Stimulated activated CD8-positive, alpha-beta memory T cell treated with anti-CD3 and anti-CD28 coated beads, Interleukin-4, amount 100 ng/mL, for 1 hour (primary cell): Measurements from ENCODE around the gene DPRX.

Source experiments
- DNase-seq, 2 donors: peaks; one replicate each; pipeline ENCODE4 v3.0.0-alpha.2; 2020; ENCODE audit warnings: low read depth in 2 of 2, low spot score in 1 of 2

Gene DPRX

GRCh38 chr19:53631949-53632407, at the start of gene DPRX:
DPRX (plus strand) TSS chr19:53631999; CDS start chr19:53632107, 108 bp downstream.
- DNase-seq = no peak

DNA sequence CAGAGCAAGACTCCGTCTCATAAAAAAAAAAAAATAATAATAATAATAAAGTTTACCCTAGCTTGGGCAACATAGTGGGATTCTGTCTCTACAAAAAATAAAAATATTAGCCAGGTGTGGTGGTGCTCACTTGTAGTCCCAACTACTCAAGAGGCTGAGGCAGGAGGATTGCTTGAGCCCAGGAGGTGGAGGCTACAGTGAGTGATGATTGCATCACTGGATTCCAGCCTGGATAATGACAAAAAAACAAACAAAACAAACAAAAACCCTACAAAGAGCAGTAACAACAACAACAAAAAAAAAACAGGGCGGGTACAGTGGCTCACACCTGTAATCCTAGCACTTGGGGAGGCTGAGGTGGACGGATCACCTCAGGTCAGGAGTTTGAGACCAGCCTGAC, 48.6 kb upstream of the DPRX start:
- no peak for DNase-seq

DNA sequence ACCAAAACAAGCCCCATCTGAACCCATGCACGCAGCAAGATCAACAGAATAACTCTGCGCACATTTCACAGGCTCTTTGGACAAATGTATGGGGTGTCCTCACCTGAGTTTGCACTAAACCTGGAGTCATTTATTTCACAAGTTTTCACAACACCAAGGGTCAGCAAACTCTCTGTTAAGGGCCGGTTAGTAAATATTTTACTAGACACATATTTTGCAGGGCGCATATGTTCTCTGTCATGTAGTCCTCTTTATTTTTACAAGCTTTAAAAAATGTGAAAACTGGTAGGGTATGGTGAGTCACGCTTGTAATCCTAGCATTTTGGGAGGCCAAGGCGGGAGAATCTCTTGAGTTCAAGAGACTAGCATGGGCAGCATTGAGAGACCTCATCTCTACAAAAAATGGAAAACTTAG, 45.5 kb upstream of the DPRX start:
- no peak for DNase-seq

- no peak for DNase-seq
Measured at GRCh38 chr19:53594811-53595509, 36.8 kb upstream of the DPRX start.

DNA sequence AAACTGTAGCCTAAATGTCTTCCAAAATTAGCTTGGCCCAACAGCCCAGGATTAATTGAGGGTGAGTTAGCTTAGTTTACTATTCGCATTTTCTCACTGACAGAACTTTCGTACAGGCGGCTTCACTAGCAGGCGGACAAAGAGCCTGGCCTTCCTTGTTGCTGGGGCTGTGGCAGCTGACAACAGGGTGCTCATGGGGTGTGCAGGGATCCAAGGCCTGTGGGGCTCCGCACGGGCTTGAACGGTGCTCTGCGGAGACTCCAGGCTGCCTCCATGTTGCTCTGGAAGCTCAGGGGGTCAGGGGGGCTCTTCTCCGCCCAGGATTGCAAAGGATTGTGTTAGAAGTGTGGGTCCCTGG, 36.3 kb upstream of the DPRX start:
- DNase-seq = no peak

- DNase-seq = no peak
Measured at GRCh38 chr19:53596056-53596455, 35.7 kb upstream of the DPRX start.

DNA sequence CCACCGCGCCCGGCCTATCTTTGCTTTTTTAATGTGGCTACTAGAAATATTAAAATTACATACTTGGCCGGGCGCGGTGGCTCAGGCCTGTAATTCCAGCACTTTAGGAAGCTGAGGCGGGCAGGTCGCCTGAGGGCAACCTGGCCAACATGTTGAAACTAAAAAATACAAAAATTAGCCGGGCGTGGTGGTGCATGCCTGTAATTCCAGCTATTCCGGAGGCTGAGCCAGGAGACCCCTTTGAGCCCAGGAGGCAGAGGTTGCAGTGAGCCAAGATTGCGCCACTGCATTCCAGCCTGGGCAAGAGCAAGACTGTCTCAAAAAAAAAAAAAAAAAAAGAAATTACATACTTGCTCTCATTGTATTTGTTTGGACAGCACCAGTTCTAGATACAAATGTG, 34.8 kb upstream of the DPRX start:
- no peak for DNase-seq

DNA sequence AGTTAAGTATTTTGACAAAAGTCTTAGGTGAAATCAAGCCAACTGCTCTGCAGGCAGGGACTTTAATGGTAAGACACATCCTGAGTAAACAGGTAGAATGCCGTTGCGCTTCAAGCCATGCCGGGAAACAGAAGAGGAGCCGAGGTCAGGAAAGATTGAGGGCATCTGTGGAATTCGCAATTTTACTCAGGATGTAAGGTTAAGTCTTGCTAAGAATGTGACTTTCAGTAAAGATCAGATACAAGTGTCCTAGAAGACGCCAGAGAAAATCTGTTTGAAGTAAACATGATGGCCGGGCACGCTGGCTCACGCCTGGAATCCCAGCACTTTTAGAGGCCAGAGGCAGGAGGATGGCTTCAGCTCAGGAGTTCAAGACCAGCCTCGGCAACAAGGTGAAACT, 33.4 kb upstream of the DPRX start:
- DNase-seq = no peak

GRCh38 chr19:53600217-53600616, 31.6 kb upstream of the DPRX start:
- no peak for DNase-seq

- DNase-seq = no peak
Measured at GRCh38 chr19:53606031-53606430, 25.8 kb upstream of the DPRX start.

GRCh38 chr19:53608381-53608780, 23.4 kb upstream of the DPRX start:
- DNase-seq = no peak

DNA sequence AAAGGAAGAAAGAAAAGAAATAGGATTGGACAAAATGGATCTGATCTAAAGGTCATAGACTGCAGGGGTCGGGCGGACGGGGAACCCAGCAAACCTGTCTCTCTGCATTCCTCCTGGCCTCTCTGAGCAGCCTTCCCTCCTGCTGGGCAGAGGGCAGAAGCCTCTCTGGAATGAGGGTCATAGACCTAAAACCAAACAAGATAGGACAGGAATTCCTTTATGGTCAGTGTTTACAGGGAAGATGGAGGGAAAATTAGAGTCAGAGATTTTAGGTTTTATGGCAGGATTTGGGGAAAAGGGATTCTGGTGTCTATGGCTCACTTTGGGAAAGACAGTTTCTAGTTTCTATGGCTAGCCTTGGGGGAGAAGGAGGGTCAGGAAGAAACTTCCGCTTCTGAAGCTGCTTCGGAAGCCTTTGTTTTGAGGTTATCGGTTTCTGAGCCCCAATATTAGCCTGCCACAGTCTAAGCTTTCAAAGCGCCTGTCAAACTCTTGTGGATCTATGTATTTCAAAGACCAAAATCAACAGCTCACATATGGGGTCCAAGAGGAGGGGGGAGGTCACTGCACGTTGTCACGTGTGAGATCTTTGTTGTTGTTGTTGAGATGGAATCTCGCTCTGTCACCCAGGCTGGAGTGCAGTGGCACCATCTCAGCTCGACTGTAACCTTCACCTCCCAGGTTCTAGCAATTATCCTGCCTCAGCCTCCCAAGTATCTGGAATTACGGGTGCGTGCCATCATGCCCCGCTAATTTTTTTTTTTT, 18.9 kb upstream of the DPRX start:
- no peak for DNase-seq

DNA sequence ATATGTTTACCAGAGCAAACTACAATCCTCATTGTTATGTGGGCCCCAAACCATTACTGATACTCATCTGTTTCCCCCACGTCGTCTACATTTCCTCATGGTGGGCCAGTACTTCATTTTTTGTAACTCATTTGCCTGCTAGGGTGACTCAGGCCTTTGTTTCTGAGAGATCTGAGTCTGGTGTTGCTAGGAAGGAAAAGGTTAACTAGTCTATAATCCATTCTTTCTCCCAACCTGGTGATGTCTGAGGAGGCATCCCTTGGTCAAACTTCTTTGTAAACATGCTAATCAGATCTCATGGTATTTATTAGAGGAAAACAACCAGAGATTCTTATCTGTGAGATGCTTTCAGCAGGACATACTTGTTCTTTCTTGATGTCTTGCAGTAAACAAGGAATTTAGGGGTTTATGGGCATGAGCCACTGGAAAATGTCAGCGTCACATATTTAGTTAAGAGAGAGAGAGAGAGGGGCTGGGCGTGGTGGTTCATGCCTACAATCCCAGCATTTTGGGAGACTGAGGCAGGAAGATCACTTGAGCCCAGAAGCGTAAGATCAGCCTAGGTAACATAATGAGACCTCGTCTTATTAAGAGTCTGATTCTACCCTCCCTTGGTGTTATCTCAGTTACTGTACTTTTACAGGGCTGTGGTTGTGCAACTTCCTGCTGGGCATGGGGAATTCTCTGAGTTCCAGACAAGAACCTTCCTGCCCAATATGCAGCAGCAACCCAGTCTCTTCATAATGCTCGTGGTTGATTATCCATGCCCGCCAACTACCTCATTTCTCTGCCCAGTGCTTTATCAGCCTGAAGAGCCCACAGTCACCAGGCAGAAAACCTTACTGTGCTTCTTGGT, 9.7 kb upstream of the DPRX start:
- DNase-seq = no peak

GRCh38 chr19:53624771-53625545, 6.8 kb upstream of the DPRX start:
- no peak for DNase-seq

DNA sequence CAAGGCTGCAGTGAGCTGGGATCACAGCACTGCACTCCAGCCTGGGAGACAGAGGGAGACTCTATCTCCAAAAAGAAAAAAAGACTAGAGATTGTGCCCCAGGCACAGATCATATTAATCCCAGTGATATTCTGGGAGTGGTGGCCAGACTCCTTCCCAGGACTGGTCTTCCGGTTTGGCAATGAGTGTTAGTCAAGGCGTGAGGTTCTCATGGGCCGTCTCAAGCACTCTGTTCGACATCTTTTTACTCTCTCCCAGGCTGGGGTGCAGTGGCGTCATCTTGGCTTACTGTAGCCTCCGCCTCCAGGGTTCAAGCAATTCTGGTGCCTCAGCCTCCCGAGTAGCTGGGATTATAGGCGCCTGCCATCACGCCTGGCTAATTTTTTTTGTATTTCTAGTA, 5.3 kb upstream of the DPRX start:
- DNase-seq = no peak

DNA sequence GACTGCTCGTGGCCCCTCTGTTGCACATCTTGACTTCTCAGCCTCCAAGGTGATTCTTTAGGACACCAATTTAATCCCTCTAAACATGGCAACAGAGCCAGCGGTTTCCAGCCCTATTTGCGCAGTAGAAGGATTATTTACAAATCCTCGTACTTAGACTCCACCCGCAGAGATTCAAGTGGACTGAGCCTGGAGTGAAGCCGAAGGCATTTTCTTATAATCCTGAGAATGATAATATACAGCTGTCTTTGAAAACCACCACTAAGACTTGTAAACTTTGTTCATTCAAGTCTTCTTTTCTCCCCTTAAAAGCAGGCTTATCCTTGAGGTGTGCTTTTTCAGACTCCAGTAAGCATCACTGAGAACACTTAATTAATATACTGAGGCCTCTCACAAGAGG, 4.8 kb upstream of the DPRX start:
- no peak for DNase-seq

DNA sequence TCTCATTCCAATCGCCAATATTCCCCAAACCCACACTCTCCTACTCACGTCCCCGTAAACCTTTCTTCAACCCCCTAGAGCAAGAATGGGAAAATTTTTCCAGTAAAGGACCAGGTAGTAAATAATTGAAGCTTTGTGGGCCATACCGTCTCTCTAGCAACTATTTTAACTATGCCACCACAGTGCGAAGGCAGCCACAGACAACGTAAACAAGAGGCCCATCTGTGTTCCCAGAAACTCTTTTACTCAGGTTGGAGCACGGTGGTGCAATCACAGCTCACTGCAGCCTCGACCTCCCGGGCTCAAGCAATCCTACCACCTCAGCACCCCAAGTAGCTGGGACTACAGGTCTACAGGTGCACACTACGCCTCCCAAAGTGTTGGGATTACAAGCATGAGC, 3.0 kb downstream of the DPRX start:
- DNase-seq = no peak

DNA sequence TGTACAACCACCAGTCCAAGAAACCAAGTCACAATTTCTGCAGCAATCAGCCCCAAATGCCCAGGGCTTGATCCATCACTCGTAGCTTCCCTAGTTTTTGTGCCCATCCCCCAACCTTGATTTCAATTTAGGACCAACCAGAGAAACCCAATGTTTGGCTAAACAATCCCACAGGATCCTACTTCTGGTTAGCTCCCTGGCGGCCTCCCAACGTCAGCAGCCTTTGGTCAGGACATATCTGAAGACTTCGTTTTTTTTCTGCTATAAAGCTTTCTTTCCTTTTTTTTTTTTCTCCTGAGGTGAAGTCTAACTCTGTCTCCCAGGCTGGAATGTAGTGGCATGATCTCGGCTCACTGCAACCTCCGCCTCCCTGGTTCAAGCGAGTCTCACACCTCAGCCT, 7.7 kb downstream of the DPRX start:
- no peak for DNase-seq

DNA sequence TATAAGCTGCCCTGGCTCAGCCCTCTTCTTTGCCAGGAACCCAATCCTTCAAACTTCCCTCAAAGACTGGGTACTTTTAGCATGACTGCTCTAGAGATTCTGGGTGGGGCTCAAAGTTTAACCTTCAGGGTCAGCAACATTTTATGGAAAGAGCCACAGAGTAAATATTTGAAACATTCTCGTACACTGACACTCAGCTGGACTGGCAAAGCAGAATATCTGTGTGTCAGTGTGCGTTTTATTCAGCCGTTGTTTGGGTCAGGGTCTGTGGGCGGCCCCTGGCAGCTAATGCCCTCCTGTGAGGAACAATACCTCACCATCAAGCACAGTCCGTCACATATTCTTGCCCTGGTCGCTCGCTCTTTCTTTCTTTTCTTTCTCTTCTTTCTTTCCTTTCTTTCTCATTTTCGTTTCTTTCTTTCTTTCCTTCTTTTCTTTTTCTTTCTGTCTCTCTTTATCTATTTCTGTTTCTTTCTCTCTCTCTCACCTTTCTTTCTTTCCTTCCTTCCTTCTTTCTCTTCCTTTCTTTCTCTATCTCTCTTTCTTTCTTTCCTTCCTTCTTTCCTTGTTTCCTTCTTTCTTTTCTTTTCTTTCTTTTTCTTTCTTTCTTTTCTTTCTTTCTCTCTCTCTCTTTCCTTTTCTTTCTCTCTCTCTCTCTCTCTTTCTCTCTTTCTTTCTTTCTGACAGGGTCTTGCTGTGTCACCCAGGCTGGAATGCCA, 10.7 kb downstream of the DPRX start:
- no peak for DNase-seq

DNA sequence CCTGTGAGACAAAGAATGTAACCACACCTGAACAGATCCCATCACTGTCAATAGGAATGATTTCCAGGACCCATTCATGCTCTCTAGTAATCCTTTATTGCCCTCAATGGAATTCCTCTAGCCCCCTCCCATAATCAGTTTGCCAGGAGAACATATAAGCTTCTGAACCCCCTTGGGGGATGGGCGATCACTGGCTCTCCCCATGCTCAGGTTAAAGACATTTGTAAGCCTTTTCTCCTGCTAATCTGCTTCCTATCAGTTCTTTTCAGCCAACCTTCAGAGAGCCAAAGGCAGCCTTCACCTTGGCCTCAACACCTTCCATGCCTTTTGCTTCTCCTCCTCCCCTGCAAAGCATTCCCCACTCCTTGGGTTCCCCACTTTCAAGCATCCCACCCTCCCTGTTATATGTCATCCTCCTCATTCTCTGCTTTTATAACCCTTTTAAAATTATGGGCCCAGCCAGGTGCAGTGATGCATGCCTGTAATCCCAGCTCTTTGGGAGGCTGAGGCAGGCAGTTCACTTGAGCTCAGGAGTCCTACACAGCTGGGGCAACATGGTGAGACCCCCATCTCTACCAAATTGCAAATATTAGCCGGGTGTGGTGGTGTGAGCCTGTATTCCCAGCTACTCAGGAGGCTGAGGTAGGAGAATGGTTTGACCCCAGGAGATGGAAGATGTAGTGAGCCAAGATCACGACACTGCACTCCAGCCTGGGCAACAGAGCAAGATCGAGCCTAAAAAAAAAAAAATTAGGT, 12.4 kb downstream of the DPRX start:
- no peak for DNase-seq
